KMS-11 (cell line): ENCODE measurements around the gene ADPRH.
"Not testable (repeated sequence)": the region's sequence is repeated elsewhere in the genome, so short reads cannot be mapped to it uniquely, and the experiment has no call there.

Experiments
- H2AFZ ChIP-seq: fragments of 200-600 bp; sonication (generic); 2 replicates; pipeline ENCODE4 v1.6.1; 2016; ENCODE audit warnings: antibody characterized with exemption, mixed run types, low read depth
- H3K27ac ChIP-seq: fragments of 200-600 bp; sonication (generic); 2 replicates; pipeline ENCODE4 v1.6.1; 2016; ENCODE audit warnings: mild to moderate bottlenecking, mixed run types
- H3K27me3 ChIP-seq: fragments of 200-600 bp; sonication (generic); 2 replicates; pipeline ENCODE4 v1.6.1; 2017; ENCODE audit warnings: mild to moderate bottlenecking, low read depth, mixed run types, moderate library complexity; ENCODE audit not compliant: insufficient read depth
- H3K36me3 ChIP-seq: fragments of 200-600 bp; sonication (generic); 2 replicates; pipeline ENCODE4 v1.6.1; 2017; ENCODE audit warnings: mild to moderate bottlenecking, mixed run types; ENCODE audit not compliant: insufficient read depth
- H3K4me1 ChIP-seq: fragments of 200-600 bp; sonication (generic); 2 replicates; pipeline ENCODE4 v1.6.1; 2016; ENCODE audit warnings: mild to moderate bottlenecking, low read depth, mixed run types; ENCODE audit not compliant: poor library complexity, severe bottlenecking
- H3K4me2 ChIP-seq: fragments of 200-600 bp; sonication (generic); 2 replicates; pipeline ENCODE4 v1.7.0; 2016; ENCODE audit warnings: mild to moderate bottlenecking, mixed run types
- H3K4me3 ChIP-seq: fragments of 200-600 bp; sonication (generic); IDR thresholded peaks from 2 replicates; pipeline ENCODE4 v1.6.1; 2017; ENCODE audit warnings: low read depth, low read length, mixed read lengths; ENCODE audit not compliant: insufficient read depth
- H3K79me2 ChIP-seq: fragments of 200-600 bp; sonication (generic); 2 replicates; pipeline ENCODE4 v1.6.1; 2016; ENCODE audit warnings: low read depth, mixed run types; ENCODE audit not compliant: insufficient read depth
- H3K9ac ChIP-seq: fragments of 200-600 bp; sonication (generic); 2 replicates; pipeline ENCODE4 v1.6.1; 2016; ENCODE audit warnings: mild to moderate bottlenecking, mixed run types
- H4K20me1 ChIP-seq: fragments of 200-600 bp; sonication (generic); 2 replicates; pipeline ENCODE4 v1.6.1; 2016; ENCODE audit warnings: mild to moderate bottlenecking, mixed run types; ENCODE audit not compliant: insufficient read depth
- TF ChIP-seq, protein P1 (sequence below): fragments of 200-600 bp; sonication (generic); conservative IDR thresholded peaks from 2 replicates; pipeline ENCODE4 v1.6.1; 2017; ENCODE audit warnings: low read depth, mild to moderate bottlenecking, antibody characterized with exemption, low read length, moderate library complexity, mixed read lengths

Gene ADPRH

DNA sequence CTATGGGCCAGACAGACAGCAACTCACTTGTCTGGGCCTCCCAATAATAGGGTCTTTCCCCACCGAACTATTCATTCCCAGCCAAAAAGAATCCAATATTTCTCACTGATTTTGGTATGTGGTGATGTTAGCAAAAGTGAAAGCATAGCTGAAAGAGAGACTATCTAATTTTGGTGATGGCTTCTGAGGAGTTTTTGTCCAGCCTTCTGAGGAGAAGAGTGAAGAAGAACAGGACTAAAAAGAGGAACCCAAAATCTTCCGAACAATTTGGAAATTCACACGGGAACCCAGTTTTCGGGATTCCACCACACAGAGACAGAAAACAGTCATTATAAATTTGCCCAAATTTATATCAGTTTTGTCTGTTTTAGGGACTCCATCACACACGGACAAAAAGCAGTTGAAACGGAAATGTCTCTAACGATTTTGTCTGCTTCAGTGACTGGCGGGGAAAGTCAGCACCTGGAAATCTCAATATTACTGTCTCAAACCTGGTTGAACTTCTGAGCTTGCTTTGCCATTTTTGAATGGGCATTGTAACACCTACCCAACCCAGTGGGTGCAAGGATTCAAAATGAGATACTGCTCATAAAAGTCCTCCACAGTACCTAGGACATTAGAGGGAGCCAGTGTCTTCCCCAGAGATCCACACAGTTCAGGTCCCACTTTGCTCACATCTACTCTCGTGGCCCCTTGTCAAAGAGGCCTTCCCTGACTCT is 28.9 kb upstream of the ADPRH start:
- Histone ChIP-seq H4K20me1 (no peaks in the 10 kb centered on the region), H3K9ac (no peak overlapping the region), H2AFZ (no peak overlapping the region), H3K27me3 (no peaks in the 10 kb centered on the region), H3K79me2 (no peaks in the 10 kb centered on the region), H3K27ac (no peak overlapping the region), H3K4me1 (no peaks in the 10 kb centered on the region), H3K36me3 (no peaks in the 10 kb centered on the region), H3K4me3 (no peak overlapping the region), H3K4me2 (no peak overlapping the region)
- TF ChIP-seq, protein P1, sequence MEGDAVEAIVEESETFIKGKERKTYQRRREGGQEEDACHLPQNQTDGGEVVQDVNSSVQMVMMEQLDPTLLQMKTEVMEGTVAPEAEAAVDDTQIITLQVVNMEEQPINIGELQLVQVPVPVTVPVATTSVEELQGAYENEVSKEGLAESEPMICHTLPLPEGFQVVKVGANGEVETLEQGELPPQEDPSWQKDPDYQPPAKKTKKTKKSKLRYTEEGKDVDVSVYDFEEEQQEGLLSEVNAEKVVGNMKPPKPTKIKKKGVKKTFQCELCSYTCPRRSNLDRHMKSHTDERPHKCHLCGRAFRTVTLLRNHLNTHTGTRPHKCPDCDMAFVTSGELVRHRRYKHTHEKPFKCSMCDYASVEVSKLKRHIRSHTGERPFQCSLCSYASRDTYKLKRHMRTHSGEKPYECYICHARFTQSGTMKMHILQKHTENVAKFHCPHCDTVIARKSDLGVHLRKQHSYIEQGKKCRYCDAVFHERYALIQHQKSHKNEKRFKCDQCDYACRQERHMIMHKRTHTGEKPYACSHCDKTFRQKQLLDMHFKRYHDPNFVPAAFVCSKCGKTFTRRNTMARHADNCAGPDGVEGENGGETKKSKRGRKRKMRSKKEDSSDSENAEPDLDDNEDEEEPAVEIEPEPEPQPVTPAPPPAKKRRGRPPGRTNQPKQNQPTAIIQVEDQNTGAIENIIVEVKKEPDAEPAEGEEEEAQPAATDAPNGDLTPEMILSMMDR, result no peak

DNA sequence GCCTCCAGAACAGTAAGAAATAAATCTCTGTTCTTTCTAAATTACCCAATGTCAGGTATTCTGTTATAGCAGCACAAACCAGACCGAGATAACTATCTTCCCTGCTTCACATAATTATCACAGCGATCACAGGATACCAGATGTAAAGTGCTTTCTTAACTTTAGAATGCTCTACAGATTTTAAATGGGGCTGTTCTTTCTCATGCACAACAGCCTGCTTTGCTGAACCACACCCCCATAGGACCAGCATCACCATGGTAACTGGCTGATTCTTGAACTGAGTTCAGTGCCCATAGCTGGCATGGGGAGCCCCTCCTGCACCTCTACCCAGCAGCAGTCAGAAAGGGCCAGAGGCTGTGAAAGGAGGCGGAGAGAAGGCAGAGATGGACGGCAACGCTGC is 27.7 kb upstream of the ADPRH start:
- H3K9ac ChIP-seq, result no peak overlapping the region
- H3K4me2 ChIP-seq, result no peak overlapping the region
- H3K79me2 ChIP-seq, result no peaks in the 10 kb centered on the region
- no peaks in the 10 kb centered on the region for H3K36me3 ChIP-seq
- no peak overlapping the region for H3K27ac ChIP-seq
- no peaks in the 10 kb centered on the region for H4K20me1 ChIP-seq
- H2AFZ ChIP-seq, result no peak overlapping the region
- H3K27me3 ChIP-seq, result no peaks in the 10 kb centered on the region
- TF ChIP-seq, protein P1, result no peak
- H3K4me1 ChIP-seq, result no peaks in the 10 kb centered on the region
- H3K4me3 ChIP-seq, result no peak overlapping the region

GRCh38 chr3:119552928-119553327 is 26.4 kb upstream of the ADPRH start:
- H3K4me1 ChIP-seq, H3K27me3 ChIP-seq, H3K9ac ChIP-seq, H4K20me1 ChIP-seq, H3K27ac ChIP-seq, H3K4me3 ChIP-seq, H3K79me2 ChIP-seq, H2AFZ ChIP-seq, H3K36me3 ChIP-seq, H3K4me2 ChIP-seq: not testable (repeated sequence)

GRCh38 chr3:119553823-119554415 is 25.4 kb upstream of the ADPRH start:
- H3K27ac ChIP-seq, result no peak overlapping the region
- no peaks in the 10 kb centered on the region for H3K36me3 ChIP-seq
- H3K9ac ChIP-seq, result no peak overlapping the region
- no peaks in the 10 kb centered on the region for H3K79me2 ChIP-seq
- H3K4me2 ChIP-seq, result no peak overlapping the region
- no peaks in the 10 kb centered on the region for H4K20me1 ChIP-seq
- TF ChIP-seq, protein P1, result no peak
- H3K4me1 ChIP-seq, result peaks cover under 1% of the 10 kb centered on the region
- no peak overlapping the region for H2AFZ ChIP-seq
- no peak overlapping the region for H3K4me3 ChIP-seq
- H3K27me3 ChIP-seq, result no peaks in the 10 kb centered on the region

DNA sequence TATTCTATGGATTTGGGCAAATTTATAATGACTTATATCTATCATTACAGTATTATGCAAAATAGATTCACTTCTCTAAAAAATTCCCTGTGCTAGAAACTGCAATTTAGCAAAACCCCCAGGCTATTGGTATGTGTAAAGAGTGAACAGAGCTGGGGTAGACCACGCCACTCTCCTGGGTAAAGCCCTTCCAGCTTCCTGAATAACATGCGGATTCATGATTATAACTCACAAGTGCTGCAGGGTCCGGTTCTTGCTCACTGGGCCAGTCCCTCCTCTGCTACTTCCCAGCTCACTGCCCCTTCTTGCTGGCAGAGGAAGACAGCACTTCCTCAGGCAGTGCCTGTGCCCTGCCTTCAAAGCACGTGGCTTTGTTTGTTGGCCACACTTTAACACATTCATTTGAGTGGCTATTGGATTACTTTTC is 24.0 kb upstream of the ADPRH start:
- Histone ChIP-seq H3K9ac (no peak overlapping the region), H2AFZ (no peak overlapping the region), H3K4me2 (no peak overlapping the region), H3K27me3 (no peaks in the 10 kb centered on the region), H3K4me3 (no peak overlapping the region), H4K20me1 (no peaks in the 10 kb centered on the region), H3K79me2 (no peaks in the 10 kb centered on the region), H3K27ac (no peak overlapping the region), H3K36me3 (no peaks in the 10 kb centered on the region), H3K4me1 (peaks cover 12% of the 10 kb centered on the region)
- TF ChIP-seq, protein P1, result no peak
